HEK293 (cell line): Measurements from ENCODE around the gene CREB5.

Source experiments
- CTCF ChIP-seq: fragments of 450-650 bp; formaldehyde crosslinking; IDR thresholded peaks from 2 replicates; pipeline ENCODE4 v1.5.1; 2016; ENCODE audit warnings: missing biosample characterization, missing genetic modification characterization
- SETDB1 ChIP-seq: IDR thresholded peaks from one replicate; pipeline ENCODE4 v1.6.1; 2017; ENCODE audit warnings: mild to moderate bottlenecking, low read length, moderate library complexity, mixed read lengths; ENCODE audit not compliant: insufficient read length

- no peak for TF ChIP-seq SETDB1
- TF ChIP-seq CTCF: no peak
Measured at GRCh38 chr7:28684650-28685241, 272.4 kb downstream of the CREB5 start.
